ENCODE measurements around the gene SYF2.

DNA sequence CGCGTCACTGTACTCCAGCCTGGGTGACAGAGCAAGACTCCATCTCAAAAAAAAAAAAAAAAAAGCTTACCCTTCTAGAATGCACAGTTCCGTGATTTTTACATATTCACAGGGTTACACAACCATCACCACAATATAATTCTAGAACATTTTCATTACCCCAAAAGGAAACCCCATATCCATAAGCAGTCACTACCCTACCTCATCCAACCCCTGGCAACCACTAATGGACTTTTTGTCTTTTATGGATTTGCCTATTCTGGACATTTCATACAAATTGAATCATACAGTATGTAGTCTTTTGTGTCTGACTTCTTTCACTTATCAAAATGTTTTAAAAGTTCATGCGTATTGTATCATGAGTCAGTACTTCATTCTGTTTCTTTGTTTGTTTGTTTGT, 22.8 kb downstream of the SYF2 start:
- TF ChIP-seq, protein P1, sequence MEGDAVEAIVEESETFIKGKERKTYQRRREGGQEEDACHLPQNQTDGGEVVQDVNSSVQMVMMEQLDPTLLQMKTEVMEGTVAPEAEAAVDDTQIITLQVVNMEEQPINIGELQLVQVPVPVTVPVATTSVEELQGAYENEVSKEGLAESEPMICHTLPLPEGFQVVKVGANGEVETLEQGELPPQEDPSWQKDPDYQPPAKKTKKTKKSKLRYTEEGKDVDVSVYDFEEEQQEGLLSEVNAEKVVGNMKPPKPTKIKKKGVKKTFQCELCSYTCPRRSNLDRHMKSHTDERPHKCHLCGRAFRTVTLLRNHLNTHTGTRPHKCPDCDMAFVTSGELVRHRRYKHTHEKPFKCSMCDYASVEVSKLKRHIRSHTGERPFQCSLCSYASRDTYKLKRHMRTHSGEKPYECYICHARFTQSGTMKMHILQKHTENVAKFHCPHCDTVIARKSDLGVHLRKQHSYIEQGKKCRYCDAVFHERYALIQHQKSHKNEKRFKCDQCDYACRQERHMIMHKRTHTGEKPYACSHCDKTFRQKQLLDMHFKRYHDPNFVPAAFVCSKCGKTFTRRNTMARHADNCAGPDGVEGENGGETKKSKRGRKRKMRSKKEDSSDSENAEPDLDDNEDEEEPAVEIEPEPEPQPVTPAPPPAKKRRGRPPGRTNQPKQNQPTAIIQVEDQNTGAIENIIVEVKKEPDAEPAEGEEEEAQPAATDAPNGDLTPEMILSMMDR (IDR thresholded peaks at IDR 0.05; ENCODE audit: low read length): no peak
- TF ChIP-seq EZH2phosphoT487 (IDR thresholded peaks at IDR 0.05; ENCODE audit: low read length): no peak
- no peak for TF ChIP-seq EZH2 (optimal IDR thresholded peaks at IDR 0.05; ENCODE audit: low read depth, low read length)
